HG03342 (cell line): ENCODE measurements around the gene FNDC3A.

ENCODE experiments used
- ATAC-seq: cut with Tn5 transposase; IDR thresholded peaks from one replicate; pipeline ENCODE4 v1.9.1; 2021; ENCODE audit warnings: mild to moderate bottlenecking, moderate library complexity; ENCODE audit not compliant: unreplicated experiment

Gene FNDC3A, protein sequence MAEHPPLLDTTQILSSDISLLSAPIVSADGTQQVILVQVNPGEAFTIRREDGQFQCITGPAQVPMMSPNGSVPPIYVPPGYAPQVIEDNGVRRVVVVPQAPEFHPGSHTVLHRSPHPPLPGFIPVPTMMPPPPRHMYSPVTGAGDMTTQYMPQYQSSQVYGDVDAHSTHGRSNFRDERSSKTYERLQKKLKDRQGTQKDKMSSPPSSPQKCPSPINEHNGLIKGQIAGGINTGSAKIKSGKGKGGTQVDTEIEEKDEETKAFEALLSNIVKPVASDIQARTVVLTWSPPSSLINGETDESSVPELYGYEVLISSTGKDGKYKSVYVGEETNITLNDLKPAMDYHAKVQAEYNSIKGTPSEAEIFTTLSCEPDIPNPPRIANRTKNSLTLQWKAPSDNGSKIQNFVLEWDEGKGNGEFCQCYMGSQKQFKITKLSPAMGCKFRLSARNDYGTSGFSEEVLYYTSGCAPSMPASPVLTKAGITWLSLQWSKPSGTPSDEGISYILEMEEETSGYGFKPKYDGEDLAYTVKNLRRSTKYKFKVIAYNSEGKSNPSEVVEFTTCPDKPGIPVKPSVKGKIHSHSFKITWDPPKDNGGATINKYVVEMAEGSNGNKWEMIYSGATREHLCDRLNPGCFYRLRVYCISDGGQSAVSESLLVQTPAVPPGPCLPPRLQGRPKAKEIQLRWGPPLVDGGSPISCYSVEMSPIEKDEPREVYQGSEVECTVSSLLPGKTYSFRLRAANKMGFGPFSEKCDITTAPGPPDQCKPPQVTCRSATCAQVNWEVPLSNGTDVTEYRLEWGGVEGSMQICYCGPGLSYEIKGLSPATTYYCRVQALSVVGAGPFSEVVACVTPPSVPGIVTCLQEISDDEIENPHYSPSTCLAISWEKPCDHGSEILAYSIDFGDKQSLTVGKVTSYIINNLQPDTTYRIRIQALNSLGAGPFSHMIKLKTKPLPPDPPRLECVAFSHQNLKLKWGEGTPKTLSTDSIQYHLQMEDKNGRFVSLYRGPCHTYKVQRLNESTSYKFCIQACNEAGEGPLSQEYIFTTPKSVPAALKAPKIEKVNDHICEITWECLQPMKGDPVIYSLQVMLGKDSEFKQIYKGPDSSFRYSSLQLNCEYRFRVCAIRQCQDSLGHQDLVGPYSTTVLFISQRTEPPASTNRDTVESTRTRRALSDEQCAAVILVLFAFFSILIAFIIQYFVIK

DNA sequence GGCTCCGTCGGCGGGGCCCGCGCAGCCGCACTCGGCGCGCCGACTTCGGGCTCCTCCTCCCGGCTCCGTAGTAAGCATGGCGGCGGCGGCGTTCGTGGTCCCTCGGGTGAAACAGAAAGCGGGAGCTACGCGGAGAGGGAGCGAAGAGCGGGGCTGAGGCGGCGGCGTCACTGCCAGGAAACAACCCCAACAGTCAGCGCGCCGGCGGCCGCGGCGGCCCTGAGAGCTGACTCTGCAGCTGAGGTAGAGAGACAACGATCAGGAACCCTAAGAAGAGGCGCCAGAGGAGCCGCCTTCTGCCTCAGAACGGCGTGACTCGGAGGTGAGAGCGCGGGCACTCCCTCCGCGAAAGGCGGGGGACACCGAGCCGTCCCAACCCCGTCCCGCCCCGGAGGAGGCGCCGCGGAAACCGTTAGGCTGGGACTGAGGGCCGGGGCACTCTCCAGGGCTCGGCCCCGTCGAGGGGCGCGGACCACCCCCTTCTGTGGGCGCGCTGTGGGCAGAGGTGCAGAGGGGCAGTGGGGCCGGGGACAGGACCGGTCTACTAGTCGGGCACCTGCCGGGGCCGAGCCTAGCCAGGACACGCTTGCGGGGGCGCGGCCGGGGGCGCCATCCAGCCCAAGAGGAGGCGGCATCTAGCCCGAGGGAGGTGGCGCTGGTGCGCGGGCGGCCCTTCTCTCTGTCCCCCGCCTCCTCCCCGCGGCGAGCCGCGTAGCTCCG lies at the start of gene FNDC3A:
Gene FNDC3A, plus strand, starts transcription at position 57 of the 720 bp plus-strand sequence. CDS start 30,279 bp downstream, outside the sequence.
- ATAC-seq, result peak; percentile 60

DNA sequence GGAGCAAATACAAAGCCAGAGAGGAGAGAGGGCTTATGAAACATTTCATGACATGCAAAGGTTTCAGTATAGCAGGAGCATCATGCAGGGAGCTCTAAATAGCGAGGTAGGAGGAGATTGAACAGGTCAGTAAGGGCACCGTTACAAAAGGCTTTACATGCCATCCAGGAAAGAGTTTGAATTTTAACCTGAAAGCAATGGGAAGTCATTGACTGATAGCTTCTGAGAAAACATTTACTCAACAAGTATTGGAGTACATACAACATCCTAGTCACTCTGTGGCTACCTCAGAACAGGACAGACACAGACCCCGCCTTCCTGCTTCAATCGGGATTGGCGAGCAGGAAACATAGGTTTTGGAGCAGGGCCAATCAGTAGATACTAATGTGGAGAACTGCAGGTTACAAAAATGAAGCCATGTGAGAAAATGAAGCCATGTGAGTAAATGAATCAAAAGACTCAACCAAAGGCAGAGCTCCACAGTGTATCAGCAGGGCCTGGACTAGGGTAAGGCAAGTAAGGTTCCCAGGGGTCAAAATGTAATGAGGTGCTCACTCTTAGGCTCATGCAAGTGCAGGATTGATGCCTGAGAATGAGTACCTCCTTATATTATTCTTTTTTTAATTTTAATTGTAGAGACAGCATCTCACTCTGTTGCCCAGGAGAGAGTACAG lies 46.8 kb upstream of the FNDC3A start:
- ATAC-seq, result no peak

DNA sequence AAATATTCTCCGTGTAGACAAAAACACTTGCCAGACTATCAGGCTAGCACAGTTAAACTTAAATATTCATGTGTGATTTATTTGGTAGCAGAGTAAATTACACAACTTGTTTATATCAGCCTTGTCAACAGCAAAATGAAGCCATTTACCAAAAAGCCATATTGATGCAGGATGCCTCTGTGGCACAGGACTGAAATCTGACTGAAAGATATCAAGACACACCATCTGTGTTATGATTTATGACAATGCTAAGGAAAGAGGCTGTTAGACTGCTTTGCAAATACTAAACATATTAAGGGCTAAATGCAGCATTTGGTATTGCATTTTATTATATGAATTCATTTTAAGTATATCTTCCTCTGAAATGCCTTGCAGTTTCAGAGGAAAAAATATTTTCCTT lies 44.8 kb upstream of the FNDC3A start:
- no peak for ATAC-seq

DNA sequence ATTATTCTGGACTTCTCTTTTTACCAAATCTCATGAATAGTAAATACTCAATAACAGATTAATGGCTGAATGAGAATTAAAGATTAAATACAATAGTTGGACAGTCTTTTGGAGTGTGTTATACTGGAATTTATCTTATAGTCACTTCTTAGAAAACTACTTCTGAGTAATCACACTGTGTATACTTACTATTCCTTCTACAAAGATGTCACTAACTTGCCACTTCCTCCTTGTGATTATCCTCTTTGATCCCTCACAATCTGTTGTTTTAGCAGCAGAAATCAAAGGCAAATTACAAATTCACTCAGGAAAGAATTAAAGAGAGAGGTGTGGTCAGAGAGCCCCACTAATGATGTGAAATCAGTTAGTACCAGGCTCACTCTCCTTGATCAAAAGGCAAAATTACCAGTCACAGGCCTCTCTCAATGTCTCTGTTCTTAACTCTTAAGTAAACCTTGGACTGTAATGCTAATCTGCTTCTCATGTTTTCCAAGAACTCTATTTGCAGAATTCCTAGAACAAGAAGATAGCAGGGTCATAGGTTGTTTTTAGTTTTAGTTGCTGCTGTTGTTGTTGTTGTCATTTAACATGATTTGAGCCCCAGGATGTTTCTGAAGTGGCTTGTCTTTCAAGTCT lies 37.3 kb upstream of the FNDC3A start:
- no peak for ATAC-seq

DNA sequence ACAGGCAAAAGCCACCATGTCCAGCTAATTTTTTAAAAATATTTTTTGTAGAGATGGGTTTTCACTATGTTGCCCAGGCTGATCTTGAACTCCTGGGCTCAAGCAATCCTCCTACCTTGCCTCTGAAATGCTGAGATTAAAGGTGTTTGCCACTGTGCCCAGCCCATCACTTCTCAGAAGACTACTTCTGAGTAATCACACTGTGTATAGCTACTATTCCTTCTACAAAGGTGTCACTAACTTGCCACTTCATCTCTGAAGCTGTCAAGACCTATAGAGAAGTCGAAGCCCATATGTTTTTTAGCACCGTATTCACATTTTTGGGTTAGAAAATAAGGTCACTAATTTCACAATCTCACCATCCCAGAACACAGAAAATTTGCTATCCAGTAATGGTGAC lies 36.0 kb upstream of the FNDC3A start:
- no peak for ATAC-seq

DNA sequence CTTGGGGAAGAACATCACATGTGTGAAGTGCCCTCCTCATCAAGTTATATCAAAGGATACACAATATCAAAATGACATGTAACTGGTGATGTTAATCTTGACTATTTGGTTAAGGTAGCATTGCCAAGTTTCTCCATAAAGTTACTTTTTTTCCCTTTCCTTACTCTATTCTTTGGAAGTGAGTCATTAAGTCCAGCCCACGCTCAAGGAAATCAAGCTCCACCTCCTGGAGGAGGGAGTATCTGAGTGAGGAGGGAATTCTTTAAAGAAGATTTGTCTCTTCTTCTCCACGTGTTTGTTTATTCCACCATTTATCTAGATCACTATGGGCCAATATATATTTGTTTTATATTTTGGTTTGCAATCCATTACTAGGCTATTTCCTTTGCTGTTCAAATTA lies 33.6 kb upstream of the FNDC3A start:
- ATAC-seq, result no peak

DNA sequence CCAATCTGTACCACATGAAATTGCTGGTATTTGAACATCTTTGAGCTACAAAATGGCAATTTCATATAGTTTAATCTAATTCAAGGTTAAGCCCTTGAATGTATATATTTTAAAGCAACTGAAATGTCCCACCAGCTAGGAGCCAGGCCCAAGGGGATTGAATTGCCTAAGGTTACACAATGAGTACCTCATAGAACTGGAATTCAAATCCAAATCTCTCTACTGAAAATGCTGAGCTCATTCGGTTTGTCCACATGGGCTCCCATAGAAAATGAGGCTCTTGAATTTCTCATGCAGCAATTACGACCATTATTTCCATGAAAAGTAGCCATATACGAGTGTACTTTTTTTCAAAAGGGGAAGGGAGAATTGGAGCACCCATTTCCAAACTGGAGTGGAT lies 31.5 kb upstream of the FNDC3A start:
- no peak for ATAC-seq

DNA sequence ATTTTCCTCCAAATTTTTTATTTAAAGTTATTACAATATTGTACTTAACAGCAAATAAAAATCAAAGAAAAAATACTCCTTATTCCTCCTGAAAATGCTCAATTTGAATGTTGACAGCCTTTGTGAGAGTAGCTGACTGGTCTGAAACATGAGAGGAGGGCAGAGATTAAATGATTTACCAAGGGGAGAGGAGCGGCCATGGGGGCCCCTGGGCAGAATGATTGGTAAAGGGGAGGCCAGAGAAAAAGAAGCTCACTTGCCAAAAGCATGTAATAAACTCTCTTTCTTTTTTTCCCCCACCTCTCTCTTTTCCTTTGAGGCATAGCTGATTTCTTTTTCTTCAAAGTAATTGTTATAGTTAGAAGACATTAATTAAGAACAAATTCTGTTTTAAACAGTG lies 30.1 kb upstream of the FNDC3A start:
- no peak for ATAC-seq

DNA sequence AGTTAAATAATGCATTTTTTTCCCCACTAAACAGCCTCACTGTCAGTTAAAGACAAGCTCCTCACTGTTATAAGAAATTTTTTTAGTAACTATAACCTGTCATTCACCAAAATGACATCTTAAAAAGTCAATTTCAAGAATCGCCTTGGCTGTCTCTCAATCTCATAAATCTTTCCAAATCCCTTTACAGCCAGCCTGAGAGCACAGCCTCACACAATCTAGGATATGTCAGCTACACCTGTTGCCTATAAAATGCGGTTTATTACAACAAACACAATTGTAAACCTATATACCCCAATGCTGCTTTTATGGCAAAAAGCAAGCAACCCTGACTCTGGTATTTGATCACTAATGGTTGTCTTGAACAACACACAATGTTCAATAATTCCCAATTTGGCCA lies 29.5 kb upstream of the FNDC3A start:
- no peak for ATAC-seq

DNA sequence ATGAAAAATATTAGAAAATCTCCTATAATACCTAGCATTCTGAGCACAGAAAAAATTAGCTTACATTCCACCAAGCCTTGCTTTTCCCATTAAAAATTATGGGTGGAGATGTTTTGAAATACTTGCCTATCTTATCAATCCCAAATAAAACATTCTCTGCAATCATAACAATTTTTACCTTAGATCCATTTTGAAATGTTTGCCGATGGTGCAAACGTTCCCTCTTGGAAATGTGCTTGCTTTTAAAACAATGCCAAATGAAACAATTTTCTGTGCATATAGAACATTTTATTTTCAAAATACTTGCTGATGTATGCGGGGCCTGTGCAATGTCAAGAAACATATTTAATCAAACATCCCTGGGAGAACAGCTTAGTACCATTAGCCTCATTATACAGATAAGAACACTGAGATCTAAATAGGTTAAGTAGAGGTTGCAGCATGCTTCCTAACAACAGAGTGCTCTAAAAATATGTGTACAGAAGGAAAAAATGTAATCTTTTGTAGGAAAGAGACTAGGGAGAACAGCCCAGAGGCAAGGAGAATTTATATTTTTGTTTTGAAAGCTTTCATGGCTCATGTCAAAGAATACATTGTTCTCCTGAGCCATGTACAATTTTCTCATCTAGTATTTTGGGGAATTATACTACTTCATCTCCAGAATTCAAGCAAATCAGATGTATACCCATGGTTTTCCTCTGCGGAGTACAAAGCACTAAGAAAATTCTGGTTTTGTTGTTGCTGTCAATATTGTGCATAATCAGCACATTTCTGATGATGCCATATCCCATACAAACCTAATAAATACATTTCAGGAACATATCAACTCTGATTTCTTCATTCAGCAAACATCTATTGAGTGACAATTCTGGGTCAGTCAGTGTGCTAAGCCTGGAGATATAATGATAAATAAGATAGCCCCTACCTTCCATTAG lies 25.9 kb upstream of the FNDC3A start:
- ATAC-seq, result no peak

DNA sequence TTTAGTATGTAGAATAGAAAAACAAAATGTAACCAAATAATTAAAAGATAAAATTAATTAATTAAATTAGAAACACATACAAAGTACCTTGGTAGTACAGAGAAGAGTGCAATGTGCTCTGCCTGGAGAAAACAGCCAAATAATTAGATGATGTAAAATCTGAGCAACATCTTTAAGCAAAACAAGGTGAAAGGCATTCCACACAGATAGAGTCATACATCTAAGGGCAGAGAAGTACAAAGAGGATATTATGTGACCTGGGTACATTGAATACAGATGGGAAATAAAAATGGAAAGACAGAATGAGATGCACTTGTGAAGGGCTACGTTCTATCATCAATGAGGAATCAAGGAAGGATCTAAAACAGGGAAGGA lies 25.2 kb upstream of the FNDC3A start:
- no peak for ATAC-seq

DNA sequence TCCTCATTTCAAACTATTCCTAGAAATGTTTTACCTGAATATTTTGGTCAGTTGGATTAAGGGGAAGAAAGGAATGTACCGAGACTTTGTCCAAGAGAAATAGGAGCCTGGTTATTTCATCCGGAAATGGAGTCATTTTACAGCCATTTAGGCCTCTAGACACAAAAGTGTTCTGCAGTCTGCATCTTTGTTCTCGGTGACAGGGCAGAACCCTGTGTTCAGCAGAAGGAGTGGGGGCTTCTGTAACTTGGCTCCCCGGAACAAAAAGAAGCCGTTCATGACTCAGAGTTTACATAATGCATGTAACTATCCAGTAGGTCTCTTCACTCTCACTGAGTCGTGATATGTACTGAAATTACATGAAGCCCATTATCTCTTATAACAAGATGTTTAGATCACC lies 21.6 kb upstream of the FNDC3A start:
- no peak for ATAC-seq

DNA sequence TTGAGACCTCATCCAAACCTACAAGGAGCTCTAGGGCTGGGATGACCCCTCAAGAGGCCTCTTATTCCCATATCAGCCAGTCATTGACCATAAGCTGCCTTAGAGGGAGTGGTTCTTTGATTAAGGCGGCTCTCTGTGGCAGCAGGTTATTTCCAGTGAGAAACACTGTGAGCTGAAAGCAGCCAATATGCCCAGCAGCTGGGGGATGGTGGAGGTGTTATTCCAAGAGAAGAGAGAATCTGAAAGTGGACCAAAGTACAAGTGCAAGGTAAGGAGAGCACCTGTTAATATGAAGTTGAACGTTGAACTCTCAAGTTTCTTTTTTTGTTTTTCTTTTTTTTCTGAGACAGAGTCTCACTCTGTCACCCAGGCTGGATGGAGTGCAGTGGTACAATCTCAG lies 20.2 kb upstream of the FNDC3A start:
- no peak for ATAC-seq

DNA sequence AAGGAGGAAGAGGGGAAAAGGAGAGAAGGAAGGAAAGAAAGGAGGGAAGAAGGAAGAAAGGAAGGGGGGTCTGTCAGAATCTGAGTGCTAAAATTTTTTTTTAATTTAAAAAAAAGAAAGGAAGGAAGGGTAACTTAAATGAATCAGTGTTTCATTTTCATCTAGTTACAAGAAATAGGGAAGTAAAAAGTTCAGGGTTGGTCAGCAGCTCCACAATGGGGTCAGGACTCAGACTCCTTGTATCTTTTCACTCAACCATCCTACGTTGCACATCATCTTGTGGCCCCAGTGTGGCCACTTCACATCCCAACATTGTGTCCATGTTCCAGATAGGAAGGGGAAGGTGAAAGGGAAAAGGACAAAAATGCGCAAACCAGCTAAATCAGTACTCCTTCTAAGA lies 14.3 kb upstream of the FNDC3A start:
- no peak for ATAC-seq

DNA sequence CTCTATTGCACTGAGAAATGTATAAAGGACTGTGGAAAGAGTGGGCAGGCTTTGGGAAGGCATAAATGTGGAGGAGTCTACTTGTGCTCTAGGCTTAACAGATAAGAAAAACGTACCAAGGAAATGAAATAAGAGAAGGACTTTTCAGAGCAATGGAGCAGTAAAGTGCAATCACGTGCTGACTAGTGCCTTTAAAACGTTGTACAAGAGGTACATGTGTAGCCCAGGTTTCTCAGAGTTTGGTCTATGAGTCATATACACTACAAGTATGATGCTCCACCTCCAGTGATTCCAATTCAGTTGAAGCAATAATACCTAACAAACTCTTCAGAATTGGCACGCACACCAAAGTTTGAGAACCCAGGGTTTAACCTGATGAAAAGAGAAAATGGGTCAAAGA lies 13.4 kb upstream of the FNDC3A start:
- ATAC-seq, result no peak

DNA sequence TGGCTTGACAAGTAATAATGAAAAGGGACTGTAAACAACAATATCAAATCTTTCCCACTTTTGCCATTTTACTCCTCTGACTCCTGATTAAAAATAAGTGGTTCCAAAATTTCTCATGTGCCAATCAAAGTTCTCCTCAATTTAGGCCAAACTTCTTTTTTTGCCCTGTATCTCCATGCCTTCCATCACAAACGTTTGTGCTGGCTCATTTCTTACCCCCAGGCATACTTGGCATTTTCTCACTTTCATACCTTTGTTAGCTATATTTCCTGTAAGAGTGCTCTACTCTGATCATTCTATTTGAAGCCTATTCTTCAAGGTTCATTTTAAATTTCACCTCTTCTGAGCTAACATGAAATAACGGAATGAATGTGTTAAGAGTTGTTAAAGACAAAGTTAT lies 10.0 kb upstream of the FNDC3A start:
- no peak for ATAC-seq

DNA sequence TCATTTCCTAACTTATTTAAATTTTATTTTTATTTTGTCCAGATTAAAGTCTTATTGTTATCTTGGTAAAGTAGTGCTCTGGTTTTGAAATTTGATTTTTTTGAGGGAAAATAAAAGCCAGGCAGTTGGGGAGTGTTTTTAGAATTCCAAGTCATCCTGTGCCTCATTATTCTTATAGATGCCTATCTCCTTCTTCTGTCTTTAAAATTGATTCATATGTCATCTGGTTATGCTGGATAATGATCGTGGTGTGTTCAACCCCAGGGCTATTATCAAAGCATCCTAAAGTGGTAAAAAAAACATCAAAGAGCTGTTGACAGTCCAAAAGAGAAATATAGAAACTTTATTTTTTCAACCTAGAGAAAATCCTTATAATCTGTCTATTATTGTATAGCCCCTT lies 6.0 kb upstream of the FNDC3A start:
- no peak for ATAC-seq

DNA sequence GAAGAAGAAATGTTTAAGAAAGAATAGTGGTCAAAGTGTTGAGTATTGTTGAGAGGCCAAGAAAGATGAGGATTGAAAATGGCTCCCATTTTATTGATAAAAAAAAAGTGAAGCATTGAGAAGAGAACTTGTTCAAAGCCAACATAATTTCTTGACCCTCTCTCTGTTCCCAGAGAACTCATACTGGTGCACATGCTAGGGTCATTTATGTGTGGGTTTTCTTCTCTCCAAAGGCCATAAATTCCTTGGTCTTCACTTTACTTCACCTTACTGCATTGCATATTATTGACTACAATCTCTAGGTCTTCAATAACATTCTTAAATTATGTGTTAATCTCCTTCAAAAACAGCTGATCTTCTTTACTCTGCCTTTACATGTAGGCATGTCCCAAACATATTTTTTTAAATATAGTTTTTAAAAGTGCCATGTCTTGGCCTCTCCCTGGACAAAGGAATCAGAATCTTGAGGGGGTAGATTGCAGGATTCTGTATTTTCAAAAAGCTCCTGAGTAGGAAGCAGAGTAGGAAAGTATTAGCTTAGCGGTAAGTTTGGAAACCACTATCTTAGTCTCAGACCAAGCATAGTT lies 1.8 kb upstream of the FNDC3A start:
- ATAC-seq, result no peak
